ENCODE measurements around the gene ARHGAP32. TPM values are rescaled to one million over a fixed set of nuclear protein-coding genes. Genes with fewer than 3 reads are reported as not detected.

ARHGAP32 gene
- total and polyA plus RNA-seq, 9 donors = 5.9 to 34.8 (median 28.4) TPM

GRCh38 chr11:128968916-128969315, 223.2 kb downstream of the ARHGAP32 start:
- TF ChIP-seq EP300 (IDR thresholded peaks at IDR 0.05) (no peak), POLR2A (IDR thresholded peaks at IDR 0.05) (no peak), CTCF (IDR thresholded peaks at IDR 0.05) (no peak)
- Histone ChIP-seq H3K4me1 (ENCODE audit: insufficient read depth) (no peaks in the 10 kb centered on the region), H3K27me3 (no peaks in the 10 kb centered on the region), H3K4me3 (no peak overlapping the region), H3K27ac (no peak overlapping the region), H3K9me3 (no peaks in the 10 kb centered on the region), H3K36me3 (no peaks in the 10 kb centered on the region)
- no peak for DNase-seq
- intact Hi-C loops (cut with DNase I) = no loop called here
- WGBS, 3 donors = 93 to 95% (median 94%) methylated on average over 9 of the region's 9 CpGs

- no peak for DNase-seq
- no peaks in the 10 kb centered on the region for H3K36me3 ChIP-seq
- H3K4me3 ChIP-seq = no peak overlapping the region
- no peaks in the 10 kb centered on the region for H3K27me3 ChIP-seq
- no peaks in the 10 kb centered on the region for H3K9me3 ChIP-seq
- H3K4me1 ChIP-seq (ENCODE audit: insufficient read depth) = no peaks in the 10 kb centered on the region
- H3K27ac ChIP-seq = no peak overlapping the region
- WGBS, 3 donors = 78 to 87% (median 85%) methylated on average over 6 of the region's 6 CpGs
- intact Hi-C loops (cut with DNase I) = no loop called here
- TF ChIP-seq CTCF (IDR thresholded peaks at IDR 0.05) (no peak), POLR2A (IDR thresholded peaks at IDR 0.05) (no peak), EP300 (IDR thresholded peaks at IDR 0.05) (no peak)
Observed at GRCh38 chr11:128967578-128967977, 224.5 kb downstream of the ARHGAP32 start.

- H3K36me3 ChIP-seq = no peaks in the 10 kb centered on the region
- H3K27ac ChIP-seq = no peak overlapping the region
- WGBS, 3 donors = 35 to 41% (median 39%) methylated on average over 4 of the region's 4 CpGs
- no peaks in the 10 kb centered on the region for H3K9me3 ChIP-seq
- TF ChIP-seq CTCF (IDR thresholded peaks at IDR 0.05) (no peak), EP300 (IDR thresholded peaks at IDR 0.05) (no peak), POLR2A (IDR thresholded peaks at IDR 0.05) (no peak)
- intact Hi-C loops (cut with DNase I) = no loop called here
- H3K4me1 ChIP-seq (ENCODE audit: insufficient read depth) = no peaks in the 10 kb centered on the region
- H3K4me3 ChIP-seq = no peak overlapping the region
- no peak for DNase-seq
- H3K27me3 ChIP-seq = no peaks in the 10 kb centered on the region
Observed at GRCh38 chr11:128965485-128965884, 226.6 kb downstream of the ARHGAP32 start.

- H3K9me3 ChIP-seq = no peaks in the 10 kb centered on the region
- H3K4me3 ChIP-seq = no peak overlapping the region
- TF ChIP-seq CTCF (IDR thresholded peaks at IDR 0.05) = no peak
- no peak for TF ChIP-seq EP300 (IDR thresholded peaks at IDR 0.05)
- no peak for TF ChIP-seq POLR2A (IDR thresholded peaks at IDR 0.05)
- no peaks in the 10 kb centered on the region for H3K4me1 ChIP-seq (ENCODE audit: insufficient read depth)
- 87 to 90% (median 89%) methylated on average over 7 of the region's 7 CpGs for whole genome bisulfite sequencing, 3 donors
- no peak overlapping the region for H3K27ac ChIP-seq
- no peak for DNase-seq
- no peaks in the 10 kb centered on the region for H3K27me3 ChIP-seq
- H3K36me3 ChIP-seq = no peaks in the 10 kb centered on the region
- intact Hi-C loops (cut with DNase I) = no loop called here
Observed at GRCh38 chr11:128964463-128964930, 227.6 kb downstream of the ARHGAP32 start.
